SU-DHL-6 (cell line): ENCODE data around the gene GZMM.

Experiments
- H2AFZ ChIP-seq: fragments of 200-600 bp; sonication (generic); 2 replicates; pipeline ENCODE4 v1.6.1; 2014; ENCODE audit warnings: low read depth, mild to moderate bottlenecking, moderate library complexity, mixed read lengths, antibody characterized with exemption, low read length; ENCODE audit not compliant: severe bottlenecking
- H3F3A ChIP-seq: fragments of 200-600 bp; shearing (Covaris generic); 2 replicates; pipeline ENCODE4 v1.6.0; 2016; ENCODE audit warnings: antibody characterized with exemption, mild to moderate bottlenecking; ENCODE audit not compliant: insufficient read depth
- H3K27ac ChIP-seq: fragments of 200-600 bp; sonication (generic); 2 replicates; pipeline ENCODE4 v1.5.1; 2016; ENCODE audit warnings: low read depth, mild to moderate bottlenecking, low read length, moderate library complexity, mixed read lengths
- H3K27me3 ChIP-seq: fragments of 200-600 bp; sonication (generic), shearing (Covaris generic); 2 replicates; pipeline ENCODE4 v1.6.0; 2014; ENCODE audit warnings: mild to moderate bottlenecking, low read length
- H3K36me3 ChIP-seq: fragments of 200-600 bp; sonication (generic); 2 replicates; pipeline ENCODE4 v1.6.1; 2014; ENCODE audit warnings: mild to moderate bottlenecking, low read length, mixed read lengths
- H3K4me2 ChIP-seq: fragments of 300-600, 200-600 bp; shearing (Covaris generic), sonication (generic); 2 replicates; pipeline ENCODE4 v1.6.0; 2014; ENCODE audit warnings: low read length, low read depth, mild to moderate bottlenecking; ENCODE audit not compliant: poor library complexity, severe bottlenecking
- H3K4me3 ChIP-seq: fragments of 200-600 bp; sonication (generic); 2 replicates; pipeline ENCODE4 v1.5.1; 2014; ENCODE audit warnings: antibody characterized with exemption, low read length, mild to moderate bottlenecking, mixed read lengths; ENCODE audit not compliant: insufficient read depth, poor library complexity, severe bottlenecking
- H3K79me2 ChIP-seq: fragments of 200-600 bp; sonication (generic); 2 replicates; pipeline ENCODE4 v1.6.1; 2014; ENCODE audit warnings: mild to moderate bottlenecking, low read length, moderate library complexity; ENCODE audit not compliant: insufficient read depth
- H3K9ac ChIP-seq: fragments of 200-600 bp; sonication (generic); 2 replicates; pipeline ENCODE4 v1.7.0; 2014; ENCODE audit warnings: mild to moderate bottlenecking, low read length
- H3K9me2 ChIP-seq: fragments of 200-600 bp; sonication (generic); replicated peaks from 2 replicates; pipeline ENCODE4 v1.6.1; 2014; ENCODE audit warnings: low read length; ENCODE audit not compliant: insufficient read depth
- H3K9me3 ChIP-seq: fragments of 200-600 bp; sonication (generic); 2 replicates; pipeline ENCODE4 v1.6.1; 2014; ENCODE audit warnings: low read length, mixed read lengths; ENCODE audit not compliant: insufficient read depth
- H4K20me1 ChIP-seq: fragments of 200-600 bp; sonication (generic); 2 replicates; pipeline ENCODE4 v1.6.1; 2014; ENCODE audit warnings: low read depth, mild to moderate bottlenecking, antibody characterized with exemption, low read length, moderate library complexity, mixed read lengths
- EZH2phosphoT487 ChIP-seq: fragments of 200-600 bp; sonication (generic), shearing (Covaris generic); conservative IDR thresholded peaks from 2 replicates; pipeline ENCODE4 v1.6.1; 2018; ENCODE audit warnings: mild to moderate bottlenecking, antibody characterized with exemption, low read length, moderate library complexity, mixed read lengths
- TF ChIP-seq, protein P1 (sequence below): fragments of 200-600 bp; sonication (generic); IDR thresholded peaks from one replicate; pipeline ENCODE4 v1.5.1; 2017; ENCODE audit warnings: antibody characterized with exemption, mild to moderate bottlenecking, low read length, moderate library complexity; ENCODE audit not compliant: insufficient read depth, poor library complexity, severe bottlenecking

Gene GZMM

DNA sequence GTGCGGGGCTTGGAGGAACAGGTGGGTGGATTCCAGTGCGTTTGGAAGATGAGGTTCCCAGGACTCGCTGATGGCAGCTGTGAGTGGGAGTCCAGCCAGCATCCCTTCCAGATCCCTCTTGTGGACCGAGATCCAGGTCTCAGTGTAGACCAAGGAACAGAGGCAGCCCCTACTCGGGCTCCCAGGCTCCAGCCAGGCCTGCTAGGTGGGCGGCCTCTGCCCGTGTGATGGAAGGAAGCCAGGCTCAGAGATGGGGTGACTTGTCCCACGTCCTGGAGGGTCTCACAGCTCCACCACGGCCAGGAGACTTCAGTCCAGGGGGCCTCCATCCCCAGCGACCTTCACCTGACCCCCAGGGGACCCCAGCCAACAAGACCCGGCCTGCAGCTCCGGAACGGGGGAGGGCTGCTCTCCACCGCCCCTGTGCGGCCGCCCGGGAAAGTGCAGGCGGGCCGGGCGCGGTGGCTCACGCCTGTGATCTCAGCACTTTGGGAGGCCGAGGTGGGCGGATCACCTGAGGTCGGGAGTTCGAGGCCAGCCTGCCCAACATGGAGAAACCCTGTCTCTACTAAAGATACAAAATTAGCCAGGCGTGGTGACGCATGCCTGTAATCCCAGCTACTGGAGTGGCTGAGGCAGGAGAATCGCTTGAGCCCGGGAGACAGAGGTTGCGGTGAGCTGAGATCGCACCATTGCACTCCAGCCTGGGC, 48.3 kb upstream of the GZMM start:
- H3K9me3 ChIP-seq: no peaks in the 10 kb centered on the region
- H3K4me3 ChIP-seq: no peak overlapping the region
- no peaks in the 10 kb centered on the region for H3K27me3 ChIP-seq
- H3K9ac ChIP-seq: no peak overlapping the region
- no peak overlapping the region for H2AFZ ChIP-seq
- TF ChIP-seq EZH2phosphoT487: no peak
- TF ChIP-seq, protein P1, sequence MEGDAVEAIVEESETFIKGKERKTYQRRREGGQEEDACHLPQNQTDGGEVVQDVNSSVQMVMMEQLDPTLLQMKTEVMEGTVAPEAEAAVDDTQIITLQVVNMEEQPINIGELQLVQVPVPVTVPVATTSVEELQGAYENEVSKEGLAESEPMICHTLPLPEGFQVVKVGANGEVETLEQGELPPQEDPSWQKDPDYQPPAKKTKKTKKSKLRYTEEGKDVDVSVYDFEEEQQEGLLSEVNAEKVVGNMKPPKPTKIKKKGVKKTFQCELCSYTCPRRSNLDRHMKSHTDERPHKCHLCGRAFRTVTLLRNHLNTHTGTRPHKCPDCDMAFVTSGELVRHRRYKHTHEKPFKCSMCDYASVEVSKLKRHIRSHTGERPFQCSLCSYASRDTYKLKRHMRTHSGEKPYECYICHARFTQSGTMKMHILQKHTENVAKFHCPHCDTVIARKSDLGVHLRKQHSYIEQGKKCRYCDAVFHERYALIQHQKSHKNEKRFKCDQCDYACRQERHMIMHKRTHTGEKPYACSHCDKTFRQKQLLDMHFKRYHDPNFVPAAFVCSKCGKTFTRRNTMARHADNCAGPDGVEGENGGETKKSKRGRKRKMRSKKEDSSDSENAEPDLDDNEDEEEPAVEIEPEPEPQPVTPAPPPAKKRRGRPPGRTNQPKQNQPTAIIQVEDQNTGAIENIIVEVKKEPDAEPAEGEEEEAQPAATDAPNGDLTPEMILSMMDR: peak; percentile 65
- no peak overlapping the region for H3K27ac ChIP-seq
- no peaks in the 10 kb centered on the region for H3F3A ChIP-seq
- no peak overlapping the region for H3K4me2 ChIP-seq
- H3K36me3 ChIP-seq: no peaks in the 10 kb centered on the region
- no peaks in the 10 kb centered on the region for H3K9me2 ChIP-seq
- H4K20me1 ChIP-seq: no peaks in the 10 kb centered on the region
- no peaks in the 10 kb centered on the region for H3K79me2 ChIP-seq

DNA sequence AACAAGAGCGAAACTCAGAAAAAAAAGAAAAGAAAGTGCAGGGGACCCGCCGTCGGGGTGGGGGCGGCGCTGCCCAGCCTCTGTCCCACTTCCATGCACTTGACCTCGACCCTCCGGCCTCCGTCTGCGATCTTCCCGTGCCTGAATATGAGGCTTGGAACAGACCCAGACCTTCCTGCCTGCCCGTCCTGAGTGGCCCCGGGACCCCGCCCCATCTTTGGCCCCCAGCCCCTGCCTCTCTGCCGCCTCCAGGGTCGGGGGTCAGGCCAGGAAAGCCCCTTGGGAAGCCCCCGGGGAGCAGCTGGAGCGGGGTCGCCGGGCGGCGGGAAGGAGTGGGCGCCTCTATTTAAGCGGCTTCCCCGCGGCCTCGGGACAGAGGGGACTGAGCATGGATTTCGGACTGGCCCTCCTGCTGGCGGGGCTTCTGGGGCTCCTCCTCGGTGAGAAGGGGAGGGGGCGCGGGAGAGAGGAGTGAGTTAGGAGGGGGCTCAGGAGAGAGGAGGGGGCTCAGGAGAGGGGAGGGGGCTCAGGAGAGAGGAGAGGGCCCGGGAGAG, 47.7 kb upstream of the GZMM start, which contains the start of gene MADCAM1:
Gene MADCAM1, plus strand, starts transcription at position 375 of the 554 bp plus-strand sequence. Its CDS starts 14 bp downstream, at position 389.
- Histone ChIP-seq H3K9ac (no peak within 1 kb of the TSS), H3F3A (no peaks in the 10 kb centered on the region), H3K36me3 (no peaks in the 10 kb centered on the region), H3K27ac (no peak within 1 kb of the TSS), H4K20me1 (no peaks in the 10 kb centered on the region), H3K9me2 (no peaks in the 10 kb centered on the region), H3K79me2 (no peaks in the 10 kb centered on the region), H3K4me2 (no peak within 1 kb of the TSS), H2AFZ (no peak within 1 kb of the TSS), H3K9me3 (no peaks in the 10 kb centered on the region), H3K27me3 (no peaks in the 10 kb centered on the region), H3K4me3 (no peak within 1 kb of the TSS)
- TF ChIP-seq, protein P1: no peak
- no peak for TF ChIP-seq EZH2phosphoT487

DNA sequence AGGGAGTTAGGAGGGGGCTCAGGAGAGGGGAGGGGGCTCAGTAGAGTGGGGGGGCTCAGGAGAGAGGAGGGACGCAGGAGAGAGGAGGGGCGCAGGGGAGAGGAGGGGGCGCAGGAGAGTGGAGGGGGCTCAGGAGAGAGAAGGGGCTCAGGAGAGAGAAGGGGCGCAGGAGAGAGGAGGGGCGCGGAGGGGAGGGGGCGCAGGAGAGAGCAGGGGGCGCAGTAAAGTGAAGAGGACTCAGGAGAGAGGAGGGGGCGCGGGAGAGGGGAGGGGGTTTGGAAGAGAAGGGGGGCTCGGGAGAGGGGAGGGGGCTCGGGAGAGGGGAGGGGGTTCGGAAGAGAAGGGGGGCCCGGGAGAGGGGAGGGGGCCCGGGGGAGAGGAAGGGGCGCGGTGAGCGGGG, 46.9 kb upstream of the GZMM start:
- H3K36me3 ChIP-seq: no peaks in the 10 kb centered on the region
- no peak overlapping the region for H3K4me2 ChIP-seq
- H3K9me2 ChIP-seq: no peaks in the 10 kb centered on the region
- H3K9me3 ChIP-seq: no peaks in the 10 kb centered on the region
- no peaks in the 10 kb centered on the region for H3K79me2 ChIP-seq
- no peaks in the 10 kb centered on the region for H4K20me1 ChIP-seq
- no peak overlapping the region for H3K4me3 ChIP-seq
- H3F3A ChIP-seq: no peaks in the 10 kb centered on the region
- no peak overlapping the region for H3K27ac ChIP-seq
- no peak overlapping the region for H3K9ac ChIP-seq
- H3K27me3 ChIP-seq: no peaks in the 10 kb centered on the region
- no peak overlapping the region for H2AFZ ChIP-seq
- no peak for TF ChIP-seq EZH2phosphoT487
- TF ChIP-seq, protein P1: no peak
